CD4-positive, CD25-positive, alpha-beta regulatory T cell (primary cell): ENCODE measurements around the gene SMPX. TPM values are rescaled to one million over a fixed set of nuclear protein-coding genes. Genes with fewer than 3 reads are reported as not detected.
A peak's percentile ranks its signal among the peaks of the same experiment; 100 is the strongest.

ENCODE experiments used
- ATAC-seq, 2 donors: fragments of 150-1000 bp; cut with Tn5 transposase; one replicate each; pipeline ENCODE4 v1.10.0; 2021; ENCODE audit warnings: low read depth in 2 of 2, moderate number of reproducible peaks in 2 of 2, moderate library complexity in 1 of 2
- DNase-seq, 3 donors: peaks; one replicate each; pipeline versions ENCODE4 v3.0.0 to v3.0.0-alpha.2; 2012 to 2022; ENCODE audit warnings: mixed read lengths in 1 of 3
- H3K27ac ChIP-seq: one replicate; pipeline ENCODE4 v1.7.0; 2013; ENCODE audit warnings: mild to moderate bottlenecking, low read length; ENCODE audit not compliant: insufficient read depth, poor library complexity, severe bottlenecking
- H3K27me3 ChIP-seq: one replicate; pipeline ENCODE4 v1.7.0; 2013; ENCODE audit warnings: low read length; ENCODE audit not compliant: control insufficient read depth, insufficient read depth
- H3K36me3 ChIP-seq: one replicate; pipeline ENCODE4 v1.7.0; 2013; ENCODE audit warnings: mild to moderate bottlenecking, low read length, moderate library complexity; ENCODE audit not compliant: control insufficient read depth, insufficient read depth
- H3K4me1 ChIP-seq: 2 replicates; pipeline ENCODE4 v1.7.0; 2013; ENCODE audit warnings: mild to moderate bottlenecking, low read length; ENCODE audit not compliant: insufficient read depth, control insufficient read depth, poor library complexity, severe bottlenecking
- H3K4me3 ChIP-seq: one replicate; pipeline ENCODE4 v1.7.0; 2013; ENCODE audit warnings: low read depth, mild to moderate bottlenecking, low read length, moderate library complexity
- H3K9me3 ChIP-seq, 2 experiments: 1 replicate in 1 of 2; 2 replicates in 1 of 2; pipeline ENCODE4 v1.7.0; 2013; ENCODE audit warnings: low read length in 2 of 2, mild to moderate bottlenecking in 1 of 2, moderate library complexity in 1 of 2; ENCODE audit not compliant: control insufficient read depth in 2 of 2
- H3K27ac Mint-ChIP-seq, 3 donors: one replicate each; pipeline ENCODE4 v1.8.0; 2020 to 2022; ENCODE audit warnings: mild to moderate bottlenecking in 3 of 3, mixed read lengths in 3 of 3, moderate library complexity in 2 of 3
- H3K27me3 Mint-ChIP-seq: one replicate; pipeline ENCODE4 v1.8.0; 2022; ENCODE audit warnings: mild to moderate bottlenecking, mixed read lengths
- H3K36me3 Mint-ChIP-seq: one replicate; pipeline ENCODE4 v1.8.0; 2020; ENCODE audit warnings: mixed read lengths
- H3K4me1 Mint-ChIP-seq, 4 donors: one replicate each; pipeline ENCODE4 v1.8.0; 2020 to 2022; ENCODE audit warnings: mixed read lengths in 4 of 4, mild to moderate bottlenecking in 1 of 4
- H3K4me3 Mint-ChIP-seq, 4 donors: one replicate each; pipeline ENCODE4 v1.8.0; 2020 to 2022; ENCODE audit warnings: mild to moderate bottlenecking in 4 of 4, mixed read lengths in 4 of 4, moderate library complexity in 3 of 4
- H3K9me3 Mint-ChIP-seq, 7 donors: one replicate each; pipeline ENCODE4 v1.8.0; 2020 to 2022; ENCODE audit warnings: mixed read lengths in 7 of 7, mild to moderate bottlenecking in 3 of 7, moderate library complexity in 2 of 7
- polyA plus RNA-seq, 4 donors: library from polyadenylated mRNA; unstranded; fragments of 300-500 nt; fragmentation: Illumina TruSeq; gene quantifications; one replicate each; pipeline ENCODE4 v1.2.3, GENCODE V29; 2021
- total RNA-seq: library from RNA; stranded (reverse); gene quantifications from one replicate; pipeline ENCODE4 v1.2.3, GENCODE V29; 2022

The SMPX gene
- total and polyA plus RNA-seq, 5 donors from 2014 or later: not detected

- H3K4me3 Mint-ChIP-seq: peak overlapping the region; percentile 77 to 86 (median 84)
- DNase-seq (no peak), ATAC-seq (no peak)
- H3K27me3 Mint-ChIP-seq: no peaks in the 10 kb centered on the region
- H3K9me3 Mint-ChIP-seq: peaks cover 0 to 10% (median 0%) of the 10 kb centered on the region in 7 donors
- no peak overlapping the region for H3K27ac ChIP-seq
- H3K36me3 ChIP-seq: no peaks in the 10 kb centered on the region
- H3K9me3 ChIP-seq: no peaks in the 10 kb centered on the region
- H3K27ac Mint-ChIP-seq: peak overlapping the region; percentile 64 to 95 (median 92)
- H3K36me3 Mint-ChIP-seq: peaks cover 3% of the 10 kb centered on the region
- H3K27me3 ChIP-seq: no peaks in the 10 kb centered on the region
- H3K4me3 ChIP-seq: peak overlapping the region; percentile 53
- H3K4me1 ChIP-seq: no peaks in the 10 kb centered on the region
- H3K4me1 Mint-ChIP-seq: peaks cover 0 to 22% (median 4%) of the 10 kb centered on the region in 4 donors
These were observed 98.6 kb downstream of the SMPX start for GRCh38 chrX:21659320-21659719.

GRCh38 chrX:21658746-21659145 is 99.2 kb downstream of the SMPX start:
- Histone ChIP-seq H3K27ac (no peak overlapping the region), H3K27me3 (no peaks in the 10 kb centered on the region), H3K36me3 (no peaks in the 10 kb centered on the region), H3K4me1 (no peaks in the 10 kb centered on the region), H3K4me3 (peak overlapping the region; percentile 53), H3K9me3 (no peaks in the 10 kb centered on the region)
- Mint-ChIP-seq H3K9me3 (peaks cover 0 to 10% (median 0%) of the 10 kb centered on the region in 7 donors), H3K4me1 (peaks cover 0 to 24% (median 5%) of the 10 kb centered on the region in 4 donors), H3K27me3 (no peaks in the 10 kb centered on the region), H3K4me3 (peak overlapping the region; percentile 77 to 86 (median 84)), H3K27ac (peak overlapping the region; percentile 64 to 95 (median 92)), H3K36me3 (peaks cover 3% of the 10 kb centered on the region)
- DNase-seq: peak in 1 of 3 donors; percentile 23
- no peak for ATAC-seq

GRCh38 chrX:21658152-21658737 is 99.7 kb downstream of the SMPX start, which contains the start of gene KLHL34:
TSS of gene KLHL34 (minus strand) at chrX:21658330. CDS start at chrX:21657788, 542 bp downstream.
- Mint-ChIP-seq H3K9me3 (peaks cover 0 to 6% (median 0%) of the 10 kb centered on the region in 7 donors), H3K4me1 (peaks cover 0 to 24% (median 5%) of the 10 kb centered on the region in 4 donors), H3K4me3 (peak within 1 kb of the TSS; percentile 86 to 90 (median 87)), H3K27ac (peak within 1 kb of the TSS; percentile 73 to 95 (median 92)), H3K27me3 (no peaks in the 10 kb centered on the region), H3K36me3 (peaks cover 3% of the 10 kb centered on the region)
- no peaks in the 10 kb centered on the region for H3K9me3 ChIP-seq
- no peak within 1 kb of the TSS for H3K27ac ChIP-seq
- no peaks in the 10 kb centered on the region for H3K4me1 ChIP-seq
- peak in 1 of 3 donors; percentile 20 for DNase-seq
- no peaks in the 10 kb centered on the region for H3K36me3 ChIP-seq
- H3K27me3 ChIP-seq: no peaks in the 10 kb centered on the region
- H3K4me3 ChIP-seq: peak within 1 kb of the TSS; percentile 53
- peak; percentile 33 to 58 for ATAC-seq

GRCh38 chrX:21657318-21658151 is 100.4 kb downstream of the SMPX start:
- Histone ChIP-seq H3K36me3 (no peaks in the 10 kb centered on the region), H3K27ac (no peak overlapping the region), H3K27me3 (no peaks in the 10 kb centered on the region), H3K4me1 (no peaks in the 10 kb centered on the region), H3K9me3 (no peaks in the 10 kb centered on the region), H3K4me3 (no peak overlapping the region)
- Mint-ChIP-seq H3K27ac (peak overlapping the region; percentile 73 to 92 (median 86)), H3K27me3 (no peaks in the 10 kb centered on the region), H3K4me1 (peaks cover 0 to 24% (median 5%) of the 10 kb centered on the region in 4 donors), H3K36me3 (peaks cover 3% of the 10 kb centered on the region), H3K9me3 (peaks cover 0 to 6% (median 0%) of the 10 kb centered on the region in 7 donors), H3K4me3 (peak overlapping the region; percentile 86 to 90 (median 87))
- ATAC-seq (peak; percentile 60 to 69), DNase-seq (peak in 2 of 3 donors; percentile 38 to 47)

- Mint-ChIP-seq H3K27me3 (no peaks in the 10 kb centered on the region), H3K9me3 (peaks cover 0 to 2% (median 0%) of the 10 kb centered on the region in 7 donors), H3K36me3 (no peaks in the 10 kb centered on the region), H3K27ac (no peak overlapping the region), H3K4me1 (peaks cover 0 to 24% (median 5%) of the 10 kb centered on the region in 4 donors), H3K4me3 (no peak overlapping the region)
- H3K27me3 ChIP-seq: no peaks in the 10 kb centered on the region
- no peak overlapping the region for H3K27ac ChIP-seq
- no peak for DNase-seq
- H3K36me3 ChIP-seq: no peaks in the 10 kb centered on the region
- no peak for ATAC-seq
- no peaks in the 10 kb centered on the region for H3K4me1 ChIP-seq
- no peaks in the 10 kb centered on the region for H3K9me3 ChIP-seq
- no peak overlapping the region for H3K4me3 ChIP-seq
These were observed 101.2 kb downstream of the SMPX start for GRCh38 chrX:21656587-21657317.

Other genes with a start within 250 kb of the SMPX start
- gene KLHL34, start 99.8 kb downstream of the SMPX start, total RNA-seq: 0.89 TPM
- 1 to 10 TPM; 3.0 to 4.3 (median 3.7) TPM for gene KLHL34, start 99.8 kb downstream of the SMPX start, polyA plus RNA-seq
- gene MBTPS2, start 81.5 kb upstream of the SMPX start, total RNA-seq: 4.6 TPM
- gene MBTPS2, start 81.5 kb upstream of the SMPX start, polyA plus RNA-seq: 1 to 10 TPM; 4.8 to 6.0 (median 5.0) TPM
- 0.67 TPM for gene YY2, start 97.9 kb upstream of the SMPX start, total RNA-seq
- under 1 TPM; 0.49 to 0.81 (median 0.57) TPM for gene YY2, start 97.9 kb upstream of the SMPX start, polyA plus RNA-seq
- 24.0 TPM for gene SMS, start 182.6 kb upstream of the SMPX start, total RNA-seq
- 100 to 1,000 TPM in 1 of 4 donors, 10 to 100 TPM in 3; 68.8 to 105 (median 74.9) TPM for gene SMS, start 182.6 kb upstream of the SMPX start, polyA plus RNA-seq